NK-92 treated with Interleukin-12 subunit alpha and Interleukin-12 subunit beta, amount 100 ng/mL, for 24 hours (cell line): ENCODE data around the gene PTPA.
"Not testable (repeated sequence)": the region's sequence is repeated elsewhere in the genome, so short reads cannot be mapped to it uniquely, and the experiment has no call there.

ENCODE experiments used
- DNase-seq: peaks from one replicate; lab custom pipeline; 2025; lab: John Stamatoyannopoulos, UW

Gene PTPA

DNA sequence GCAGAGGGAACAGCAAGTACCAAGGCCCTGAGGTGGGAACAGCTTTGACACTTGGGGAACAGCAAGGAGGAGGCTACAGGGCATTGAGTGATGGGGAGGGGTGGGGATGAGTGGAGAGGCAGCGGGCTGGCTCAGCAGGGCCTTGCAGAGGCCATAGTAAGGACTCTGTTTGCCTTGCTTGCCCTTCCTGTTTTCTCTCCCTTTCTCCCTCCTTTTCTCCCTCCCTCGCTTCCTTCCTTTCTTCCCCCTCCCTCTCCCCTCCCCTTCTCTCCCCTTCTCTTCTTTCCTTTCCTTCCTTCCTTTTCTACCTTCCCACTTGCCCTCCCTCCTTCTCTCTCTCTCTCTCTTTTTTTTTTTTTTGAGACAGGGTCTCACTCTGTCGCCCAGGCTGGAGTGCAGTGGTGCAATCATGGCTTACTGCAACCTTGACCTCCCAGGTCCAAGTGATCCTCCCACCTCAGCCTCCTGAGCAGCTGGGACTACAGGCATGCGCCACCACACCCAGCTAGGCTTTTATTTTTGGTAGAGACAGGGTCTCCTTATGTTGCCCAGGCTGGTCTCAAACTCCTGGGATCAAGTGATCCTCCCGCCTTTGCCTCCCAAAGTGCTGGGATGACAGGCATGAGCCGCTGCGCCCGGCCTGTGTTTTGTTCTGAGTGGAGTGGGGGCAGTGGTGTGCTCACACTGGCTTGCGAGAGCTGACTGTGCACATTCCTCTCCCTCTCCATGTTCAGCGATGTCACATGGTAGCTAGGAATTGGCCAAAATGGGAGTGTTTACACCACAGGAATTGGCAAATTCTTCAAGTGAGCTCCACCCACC is 49.7 kb downstream of the PTPA start:
- no peak for DNase-seq

DNA sequence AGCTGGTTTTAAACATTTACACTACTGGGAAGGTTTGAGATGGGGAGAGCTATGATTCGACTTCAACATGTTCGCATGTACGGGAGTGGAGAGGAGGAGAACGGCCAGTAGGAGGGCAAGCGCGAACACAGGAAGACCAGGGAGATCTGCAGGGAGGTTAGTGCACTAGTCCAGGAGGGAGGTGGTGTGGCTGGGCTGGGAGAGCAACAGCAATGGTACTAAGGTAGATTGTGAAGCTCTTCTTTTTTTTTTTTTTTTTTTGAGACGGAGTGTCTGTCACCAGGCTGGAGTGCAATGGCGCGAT is 50.3 kb downstream of the PTPA start:
- DNase-seq, result no peak

DNA sequence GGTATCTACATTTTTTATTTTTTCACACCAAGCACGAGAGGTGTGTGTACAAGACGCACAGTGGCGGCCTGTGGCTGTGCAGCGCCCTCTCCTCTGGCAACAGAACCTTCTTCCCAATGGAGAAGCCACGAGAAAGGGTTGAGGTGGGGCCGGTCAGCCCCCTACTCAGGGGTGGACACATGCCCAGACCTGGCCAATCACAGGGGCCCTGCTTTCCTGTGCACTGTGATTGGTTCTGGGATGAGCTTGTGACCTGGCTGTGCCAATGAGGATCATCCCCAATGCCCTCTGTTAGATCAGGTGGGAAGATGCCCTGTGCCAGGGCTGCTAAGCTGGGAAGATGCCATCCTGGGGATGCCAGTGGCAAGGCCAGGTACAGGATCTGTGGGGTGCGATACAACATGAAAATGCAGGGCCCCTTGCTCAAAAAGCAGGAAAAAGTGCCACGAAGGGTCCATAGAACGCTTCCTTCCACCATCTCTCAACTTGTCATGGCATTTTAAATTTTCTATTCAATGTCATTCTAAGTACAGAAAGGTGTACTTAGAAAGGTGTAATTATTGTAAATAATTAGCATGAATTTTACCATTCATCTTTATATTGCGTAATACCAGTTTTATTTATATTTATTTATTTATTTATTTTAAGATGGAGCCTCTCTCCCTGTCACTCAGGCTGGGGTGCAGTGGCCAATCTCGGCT is 51.4 kb downstream of the PTPA start:
- no peak for DNase-seq

DNA sequence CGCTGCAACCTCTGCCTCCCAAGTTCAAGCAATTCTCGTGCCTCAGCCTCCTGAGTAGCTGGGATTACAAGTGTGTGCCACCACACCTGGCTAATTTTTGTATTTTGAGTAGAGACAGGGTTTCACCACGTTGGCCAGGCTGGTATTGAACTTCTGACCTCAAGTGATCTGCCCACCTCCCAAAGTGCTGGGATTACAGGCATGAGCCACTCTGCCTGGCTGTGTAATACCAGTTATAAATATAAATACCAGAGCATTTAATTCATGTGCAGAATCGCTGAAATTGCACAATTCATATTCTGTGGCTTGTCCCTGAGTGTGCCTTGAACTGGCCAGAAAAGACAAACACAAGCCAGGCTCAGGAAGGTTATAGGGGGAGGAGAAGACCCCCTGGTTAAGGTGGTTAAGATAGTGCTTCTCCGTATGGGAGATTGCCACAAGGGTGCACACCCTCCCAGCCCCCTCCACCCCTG is 52.0 kb downstream of the PTPA start:
- DNase-seq, result not testable (repeated sequence)

DNA sequence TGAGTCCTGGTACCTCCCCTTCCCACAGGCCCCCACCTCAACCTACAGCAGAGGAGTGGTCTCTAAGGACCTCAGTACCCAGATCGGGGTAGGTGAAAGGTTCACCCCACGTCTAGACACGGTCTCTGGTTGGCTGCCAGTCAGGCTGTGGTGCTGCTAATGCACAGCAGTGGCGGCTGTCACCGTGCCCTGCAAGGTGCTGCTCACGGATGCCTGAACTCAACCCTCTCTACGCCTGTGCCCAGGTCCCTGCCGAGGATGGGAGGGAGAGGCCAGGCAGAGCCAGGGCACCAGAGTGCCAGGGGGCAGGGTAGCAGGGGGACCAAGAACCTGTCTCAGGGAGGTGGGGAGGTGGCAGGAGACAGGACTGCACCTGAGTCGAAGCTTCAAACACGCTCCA is 52.5 kb downstream of the PTPA start:
- DNase-seq, result no peak

DNA sequence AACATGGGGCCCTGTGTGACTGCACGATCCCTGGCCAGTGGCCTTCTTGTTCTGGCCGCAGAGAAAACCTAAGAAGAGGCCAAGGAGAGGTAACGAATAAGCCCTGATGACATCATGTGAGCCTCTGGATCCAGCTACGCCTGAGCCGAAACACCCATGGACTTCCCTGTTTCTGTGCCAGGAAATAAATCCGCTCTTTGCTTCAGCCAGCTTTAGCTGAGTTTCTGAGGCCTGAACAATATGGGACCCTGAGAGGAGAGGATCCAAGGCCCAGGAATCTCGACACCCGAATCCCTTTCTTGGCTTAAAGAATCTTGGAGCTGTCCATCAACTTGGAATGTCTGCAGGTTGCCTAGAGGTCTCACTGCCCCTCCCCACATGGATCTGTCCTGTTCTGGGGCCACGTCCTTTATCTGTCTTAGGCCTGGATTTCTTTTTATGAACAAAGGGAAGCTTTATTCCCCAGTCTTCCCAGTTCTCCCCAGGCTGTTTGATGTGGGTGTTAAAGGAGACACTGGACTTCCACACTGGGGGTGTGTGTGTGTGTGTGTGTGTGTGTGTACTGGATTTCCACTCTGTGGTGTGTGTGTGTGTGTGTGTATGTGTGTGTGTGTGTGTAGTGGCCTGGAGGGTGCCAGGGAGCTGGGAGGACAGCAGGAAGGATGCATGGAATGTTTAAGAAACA is 53.2 kb downstream of the PTPA start:
- no peak for DNase-seq

DNA sequence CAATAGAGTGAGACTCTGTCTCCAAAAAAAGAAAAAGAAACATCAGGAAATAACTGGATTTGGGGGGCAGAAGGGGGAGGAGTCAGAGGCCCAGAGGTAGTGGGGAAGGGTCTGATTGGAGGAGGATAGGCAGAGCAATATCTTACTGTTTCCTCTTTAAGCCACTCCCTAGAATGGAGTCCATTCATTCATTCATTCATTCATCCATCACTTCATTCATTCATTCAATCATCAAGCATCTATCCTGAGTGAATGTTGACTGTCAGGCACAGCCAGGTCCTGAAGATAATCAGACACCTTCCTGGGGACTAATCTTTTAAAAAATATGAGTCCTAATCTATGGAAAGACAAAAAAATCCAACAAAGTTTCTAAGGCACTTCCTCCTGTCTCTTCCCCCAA is 54.0 kb downstream of the PTPA start:
- DNase-seq, result no peak

DNA sequence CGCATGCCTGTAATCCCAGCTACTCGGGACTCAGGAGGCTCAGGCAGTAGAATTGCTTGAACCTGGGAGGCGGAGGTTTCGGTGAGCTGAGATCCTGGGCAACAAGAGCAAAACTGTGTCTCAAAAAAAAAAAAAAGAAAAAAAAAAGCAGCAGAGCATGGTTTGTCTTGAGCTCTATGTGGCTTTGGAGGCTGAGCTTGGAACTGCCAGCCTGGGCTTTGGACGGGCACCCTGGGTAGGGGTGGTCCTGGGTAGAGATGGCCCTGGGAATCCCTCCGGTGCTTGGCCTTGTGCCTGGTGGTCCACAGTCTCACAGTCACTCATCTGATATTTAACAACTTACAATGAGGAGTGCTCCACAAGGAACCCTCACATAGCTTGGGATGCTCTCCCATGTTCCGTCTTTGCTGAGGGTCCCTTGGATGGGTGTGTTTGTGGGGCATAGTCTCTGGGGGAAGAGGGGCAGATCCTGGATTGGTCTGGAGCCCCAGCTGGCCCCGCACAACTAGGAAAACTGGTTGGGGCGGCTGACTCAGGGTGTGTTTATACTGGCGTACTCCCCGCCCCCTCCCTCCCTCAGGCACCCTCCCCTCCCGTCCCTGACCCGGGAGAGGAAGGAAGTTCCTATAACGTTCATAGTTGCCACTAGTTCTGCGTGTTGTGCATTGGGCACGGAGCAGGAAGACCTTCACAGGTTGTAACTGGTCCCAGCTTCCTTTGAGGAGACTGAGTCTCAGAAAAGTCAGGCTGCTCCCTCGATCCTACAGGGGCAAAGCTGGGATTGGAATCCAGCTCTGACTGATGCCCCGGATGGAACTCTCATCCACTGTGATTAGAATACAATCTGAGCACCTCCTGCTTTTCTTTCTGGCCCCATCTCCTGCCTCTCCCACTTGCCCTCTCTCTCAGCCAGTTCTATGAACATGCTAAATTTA is 55.7 kb downstream of the PTPA start:
- DNase-seq, result no peak

DNA sequence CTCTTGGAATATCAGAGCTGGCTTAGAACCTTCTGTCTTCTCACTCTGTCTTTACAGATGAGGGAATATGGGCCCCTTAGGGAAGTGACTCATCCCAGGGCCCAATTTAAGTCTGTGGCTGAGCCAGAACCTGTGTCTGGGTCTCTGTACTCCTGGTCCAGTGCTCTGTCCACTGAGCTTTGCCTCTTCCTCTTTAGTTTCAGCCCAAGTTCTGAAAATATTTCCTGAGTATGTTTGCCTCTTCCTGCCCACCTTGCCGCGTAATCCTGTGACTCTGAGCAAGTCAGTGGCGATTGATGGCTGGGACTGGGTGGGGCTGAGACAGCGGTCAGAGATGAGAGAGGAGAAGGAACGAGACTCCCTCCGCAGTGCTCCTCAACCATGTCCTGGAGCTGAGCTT is 59.0 kb downstream of the PTPA start:
- no peak for DNase-seq

DNA sequence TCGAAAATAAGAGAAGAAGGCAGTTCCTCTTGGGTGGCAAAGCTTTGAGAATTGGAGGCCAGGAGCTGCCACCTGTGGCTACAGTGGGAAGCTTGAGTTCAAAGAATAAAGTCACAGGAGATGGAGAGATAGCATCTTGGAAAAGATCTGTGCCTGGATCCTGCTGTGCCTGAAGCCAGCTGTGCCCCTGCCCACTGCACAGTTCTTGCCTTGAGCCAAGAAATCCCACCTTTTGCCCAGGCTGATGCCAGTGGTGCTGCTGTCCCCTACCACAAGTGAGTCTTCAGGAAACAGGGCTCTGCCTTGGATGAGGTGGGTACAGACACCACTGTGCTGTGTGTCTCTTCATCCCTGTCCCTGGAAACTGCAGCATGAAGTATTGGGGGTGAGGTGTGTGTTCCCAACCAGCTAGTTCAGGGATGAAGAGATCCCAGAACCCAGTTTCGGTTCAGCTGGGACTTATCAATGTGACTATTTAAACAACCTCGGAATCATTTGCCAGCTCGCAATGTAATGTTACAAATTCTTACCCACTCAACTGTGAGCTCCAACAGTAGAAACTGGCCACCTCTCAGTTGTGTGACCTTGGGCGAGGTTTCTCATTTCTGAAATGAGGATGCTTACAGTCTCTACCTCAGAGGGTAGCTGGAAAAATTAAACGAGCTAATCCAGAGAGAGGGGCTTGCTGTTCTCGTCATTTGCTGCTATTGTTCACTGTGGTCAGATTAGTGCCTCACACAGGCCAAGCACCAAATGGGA is 61.0 kb downstream of the PTPA start:
- no peak for DNase-seq

DNA sequence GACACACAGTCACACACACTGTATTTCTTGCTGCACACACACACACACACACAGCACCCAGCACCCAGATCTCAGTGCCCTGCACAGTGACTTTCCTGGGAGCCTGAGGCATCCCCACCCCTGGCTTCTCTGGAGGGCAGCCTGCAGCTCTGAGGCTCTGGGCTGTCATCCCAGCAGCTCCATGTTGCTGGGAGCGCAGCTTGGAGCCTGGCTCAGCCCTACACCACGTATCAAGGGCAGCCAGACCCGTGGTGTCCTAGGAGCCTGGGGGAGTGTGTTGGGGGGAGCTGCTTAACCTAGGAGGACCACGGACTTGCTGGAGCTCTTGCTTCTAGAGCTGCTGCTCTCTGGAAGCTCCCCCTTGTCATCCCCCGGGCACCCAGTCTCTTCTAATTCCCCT is 61.6 kb downstream of the PTPA start:
- no peak for DNase-seq

DNA sequence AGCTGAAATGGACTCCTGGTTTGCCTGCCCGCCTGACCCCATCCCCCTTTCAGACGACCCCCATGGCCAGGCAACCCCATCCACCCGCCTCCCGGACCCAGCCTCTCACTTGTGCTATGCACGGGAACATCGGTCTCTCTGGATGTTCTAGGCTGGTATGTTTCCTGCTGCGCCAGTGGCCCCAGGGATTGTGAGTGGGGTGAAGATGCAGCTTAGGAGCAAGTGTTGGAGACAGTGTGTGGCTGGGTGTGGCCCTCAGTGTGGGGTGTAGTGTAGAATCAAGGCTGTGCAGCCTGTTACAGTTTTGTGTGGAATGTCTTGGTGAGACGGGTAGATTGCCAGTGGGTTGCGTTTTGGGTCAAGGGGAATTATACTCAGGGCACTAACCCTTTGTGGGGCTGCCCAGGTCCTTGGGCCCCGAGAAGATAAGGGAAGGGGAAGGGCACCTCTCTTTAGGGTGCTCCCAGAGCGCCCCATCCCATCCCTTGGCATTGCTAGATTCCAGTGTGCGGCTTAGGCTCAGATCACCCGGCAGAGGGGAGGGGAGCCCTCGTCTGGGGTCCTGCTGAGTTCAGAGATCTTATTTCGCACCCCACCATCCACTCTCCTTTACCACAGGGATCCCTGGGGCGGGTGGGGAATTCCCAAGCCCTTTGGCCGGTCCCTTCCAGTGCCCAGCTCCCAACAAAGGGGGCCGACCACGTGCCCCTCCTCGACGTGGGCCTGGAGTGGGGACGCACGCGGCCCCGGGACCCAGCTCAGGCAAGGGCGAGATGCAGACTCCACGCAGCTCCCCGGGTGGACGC is 62.3 kb downstream of the PTPA start:
- no peak for DNase-seq

DNA sequence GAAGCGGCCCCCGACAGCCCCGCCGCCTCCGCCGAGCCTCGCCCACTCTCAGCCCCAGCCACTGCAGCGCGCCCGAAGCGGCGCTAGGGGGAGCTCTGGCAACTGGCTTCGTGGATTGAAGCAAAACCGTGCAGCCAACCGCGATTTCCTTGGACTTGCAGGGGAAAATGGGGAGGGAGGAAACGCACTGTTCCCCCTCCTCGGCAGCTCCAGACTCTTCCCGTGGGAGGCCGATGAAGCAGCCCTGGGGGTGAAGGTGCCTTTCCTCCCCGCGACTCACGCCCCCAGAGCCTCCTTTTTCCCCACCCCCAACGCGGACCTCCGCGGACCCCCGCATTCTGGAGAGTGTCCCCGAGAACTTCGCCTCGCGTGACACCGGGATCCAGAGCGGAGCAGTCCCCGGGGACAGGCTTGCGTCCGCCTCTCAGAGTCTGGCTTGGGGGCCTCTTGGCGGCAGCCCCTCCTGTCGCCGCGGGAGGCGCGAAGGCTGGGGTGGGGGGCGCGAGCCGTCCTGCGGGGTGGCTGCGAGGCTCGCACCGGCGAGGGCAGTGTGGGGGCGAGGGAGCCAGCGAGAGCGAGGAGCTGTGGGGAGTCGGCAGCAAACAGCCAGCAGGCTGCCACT is 63.0 kb downstream of the PTPA start:
- peak; percentile 40 for DNase-seq

DNA sequence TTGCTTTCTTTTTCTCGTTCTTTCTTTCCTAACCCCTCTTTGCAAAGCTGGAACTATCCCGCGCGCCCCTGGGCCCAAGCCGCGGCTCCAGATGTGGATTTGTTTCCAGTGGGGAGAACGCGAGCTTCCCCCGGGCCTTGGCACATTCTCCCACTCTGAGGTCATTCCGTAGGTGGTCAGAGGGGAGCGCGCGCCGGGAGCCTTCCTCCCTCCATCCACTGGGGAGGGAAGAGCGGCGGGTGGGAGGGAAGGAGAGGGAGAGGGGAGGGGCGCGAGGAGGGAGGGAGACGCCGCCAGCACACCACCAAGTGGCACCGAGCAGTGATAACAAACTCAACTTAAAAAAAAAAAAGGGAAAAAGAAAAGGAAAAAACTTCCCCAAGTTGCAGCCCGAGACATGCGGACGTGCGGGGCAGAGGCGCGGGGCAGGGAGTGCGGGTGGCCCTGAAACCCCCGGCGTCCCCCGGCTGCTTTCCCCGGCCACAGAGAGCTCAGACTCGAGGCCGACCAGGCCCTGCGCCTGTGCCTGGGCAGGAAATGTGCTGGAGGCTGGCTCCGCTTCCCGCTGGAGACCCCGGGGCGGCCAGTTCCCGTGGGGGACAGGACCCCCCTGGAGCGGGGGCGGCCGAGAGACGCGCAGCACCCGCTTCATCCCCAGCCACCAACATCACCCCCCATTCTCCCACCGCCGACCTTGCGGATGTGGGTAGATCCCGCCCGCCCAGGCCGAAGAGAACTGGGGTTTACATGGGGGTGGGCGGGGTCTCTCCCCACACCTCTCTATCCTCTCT is 63.7 kb downstream of the PTPA start:
- no peak for DNase-seq

DNA sequence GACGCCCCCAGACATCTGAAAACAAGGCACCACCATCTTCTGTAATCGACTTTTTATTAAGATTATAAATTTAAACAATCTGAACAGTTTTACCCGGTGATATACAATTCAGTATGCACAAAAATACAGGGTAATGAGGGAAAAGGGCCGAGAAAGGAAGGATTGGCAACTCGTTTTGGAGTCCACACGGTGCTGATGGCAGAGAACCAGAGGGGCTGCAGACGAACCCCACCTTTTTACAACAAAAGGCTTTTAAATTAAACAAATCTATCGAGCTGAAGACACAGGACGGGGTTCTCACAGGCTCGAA is 64.3 kb downstream of the PTPA start:
- DNase-seq, result no peak

DNA sequence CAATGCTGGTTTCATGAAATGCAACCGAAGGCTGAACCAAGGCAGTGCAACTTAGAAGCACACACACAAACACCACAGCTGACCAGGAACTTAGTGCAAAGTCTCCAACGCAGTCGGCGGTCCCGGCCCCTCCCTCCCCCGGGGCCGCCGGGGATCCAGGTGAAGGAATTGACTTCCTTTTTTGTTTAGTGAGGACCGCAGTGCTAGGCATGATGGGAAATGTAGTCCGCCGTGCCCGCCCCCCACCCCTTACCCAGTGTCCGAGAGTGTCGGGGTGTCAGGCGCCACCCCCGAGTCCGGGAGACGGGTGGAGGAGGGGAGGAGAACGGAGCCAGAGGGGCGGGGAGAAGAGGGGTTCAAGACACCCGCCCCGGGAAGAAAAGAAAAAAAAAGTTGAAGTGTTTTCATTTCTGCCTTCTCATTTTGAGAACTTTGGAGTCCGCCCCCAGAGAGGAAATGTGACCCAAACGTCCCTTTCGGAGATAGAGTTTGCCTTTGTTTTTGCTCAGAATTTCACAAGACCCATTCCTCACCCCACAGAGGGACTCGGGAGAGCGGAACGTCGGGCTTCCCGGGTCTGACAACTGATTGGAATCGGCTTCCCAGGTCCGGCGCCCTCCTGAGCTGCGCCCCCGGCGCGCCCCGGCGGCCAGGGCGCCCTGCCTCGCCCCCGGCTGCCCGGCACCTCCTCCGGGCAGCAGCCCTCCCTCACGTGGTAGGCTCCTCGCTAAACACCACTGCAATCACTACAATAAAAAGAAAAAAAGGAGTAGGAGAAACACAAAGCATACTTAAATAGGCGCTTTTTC is 64.8 kb downstream of the PTPA start:
- DNase-seq, result no peak

DNA sequence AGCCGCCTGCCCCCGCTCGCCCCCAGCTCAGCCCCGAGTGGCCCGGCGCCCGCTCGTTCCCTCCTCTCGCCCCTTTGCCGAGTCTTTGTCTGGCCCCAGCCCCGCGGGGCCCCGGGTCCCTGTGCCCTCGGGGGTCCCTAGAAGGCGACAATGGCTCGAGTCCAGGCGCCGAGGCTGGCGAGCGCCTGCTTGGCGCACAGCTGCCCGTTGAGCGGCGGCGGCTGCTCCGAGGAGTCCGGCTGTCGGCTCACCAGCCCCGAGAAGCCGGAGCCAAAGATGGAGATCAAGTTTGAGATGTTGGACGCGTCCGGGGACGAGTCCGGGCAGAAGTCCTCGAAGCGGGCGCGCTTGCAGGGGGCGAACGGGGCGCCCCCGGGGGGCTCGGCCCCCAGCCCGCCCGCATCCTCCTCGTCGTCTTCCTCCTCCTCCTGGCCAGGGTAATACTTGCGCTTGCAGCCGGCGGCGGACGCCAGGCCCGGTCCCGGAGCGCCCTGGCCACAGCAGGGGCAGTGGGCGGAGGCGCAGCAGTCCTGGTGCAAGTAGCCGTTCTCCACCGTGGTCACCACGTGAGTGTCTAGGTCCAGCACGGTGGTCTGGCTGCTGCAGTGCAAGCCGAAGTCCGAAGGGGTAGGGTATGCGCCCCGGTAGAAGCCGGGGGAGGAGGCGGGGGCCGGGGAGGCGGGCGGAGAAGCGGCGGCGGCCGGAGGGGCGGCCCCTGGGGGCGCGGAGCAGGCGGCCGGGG is 65.7 kb downstream of the PTPA start:
- DNase-seq, result no peak

DNA sequence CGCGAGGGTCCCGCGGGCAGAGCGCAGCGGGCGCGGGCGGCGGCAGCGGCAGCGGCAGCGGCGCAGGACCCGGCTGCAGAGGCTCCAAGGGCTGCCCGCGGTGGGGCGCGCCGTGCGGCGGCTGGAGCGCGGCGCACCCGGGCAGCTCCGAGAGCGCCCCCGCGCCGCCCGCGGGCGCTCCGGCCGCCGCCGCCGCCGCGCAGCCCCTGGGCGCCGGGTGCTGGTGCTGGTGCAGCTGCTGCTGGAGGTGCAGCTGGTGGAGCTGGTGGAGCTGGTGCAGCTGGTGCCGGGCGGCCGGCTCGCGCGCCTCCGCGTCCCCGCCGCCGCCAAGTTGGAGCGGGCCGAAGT is 66.2 kb downstream of the PTPA start:
- no peak for DNase-seq
